NCI-H187 (cell line): ENCODE measurements around the gene TRAF7.
A peak's percentile ranks its signal among the peaks of the same experiment; 100 is the strongest.
"Not testable (repeated sequence)": the region's sequence is repeated elsewhere in the genome, so short reads cannot be mapped to it uniquely, and the experiment has no call there.

Experiments used
- DNase-seq, 2 experiments: peaks; one replicate each; lab custom pipeline; 2025; lab: John Stamatoyannopoulos, UW

Gene TRAF7

DNA sequence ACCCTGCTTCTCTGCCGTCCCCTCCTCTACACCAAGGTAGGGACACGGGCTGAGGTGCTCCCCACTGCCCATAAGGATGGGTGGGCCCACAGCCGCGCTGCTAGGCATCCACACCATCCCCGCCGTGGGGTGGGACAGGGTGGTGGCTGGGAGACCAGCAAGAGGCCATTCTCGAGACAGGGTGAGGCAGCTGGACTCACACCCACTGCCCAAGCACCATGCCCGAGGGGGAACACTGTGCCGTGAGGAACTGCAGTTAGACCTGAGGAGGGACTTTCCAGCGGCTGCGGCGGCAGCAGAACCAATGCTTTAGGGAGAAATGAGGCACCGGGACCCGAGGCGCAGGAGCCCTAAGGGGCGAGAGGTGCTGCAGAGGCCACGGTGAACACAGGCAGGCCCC lies 33.2 kb upstream of the TRAF7 start:
- no peak for DNase-seq

DNA sequence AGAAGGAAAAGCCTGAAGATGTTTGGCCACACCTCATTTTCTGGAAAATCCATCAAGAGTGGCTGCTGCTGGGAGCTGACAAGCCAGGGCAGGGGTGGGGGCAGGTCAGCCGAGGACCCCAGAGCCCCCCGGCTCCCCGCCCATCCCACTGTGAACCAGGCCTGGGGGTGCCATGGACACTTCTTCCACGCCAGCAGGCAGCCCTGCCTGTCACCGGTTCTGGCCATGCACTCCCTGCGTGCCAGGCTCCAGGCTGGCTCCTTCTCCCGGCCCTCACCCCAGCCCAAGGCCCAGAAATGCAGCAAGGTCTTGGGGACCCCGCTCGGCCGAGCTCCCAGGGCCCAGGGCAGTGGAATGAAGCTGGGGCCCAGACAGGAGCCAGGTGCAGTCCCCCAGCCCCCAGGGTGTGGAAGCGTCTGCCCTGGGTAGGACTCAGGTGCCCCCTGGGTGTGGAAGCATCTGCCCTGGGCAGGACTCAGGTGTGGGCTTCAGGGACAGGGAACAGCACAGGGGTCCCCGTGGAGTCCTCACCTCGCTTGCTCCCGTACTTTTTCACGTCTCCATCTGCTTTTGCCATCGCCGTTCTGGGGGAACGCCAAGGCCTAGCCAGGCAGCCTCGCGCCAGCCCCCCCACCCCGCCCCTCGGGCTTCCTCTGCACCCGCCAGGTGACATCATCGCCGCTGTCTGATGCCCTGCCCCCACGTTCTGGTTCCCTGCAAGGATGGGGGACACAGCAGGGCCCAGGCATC lies 32.5 kb upstream of the TRAF7 start:
- not testable (repeated sequence) for DNase-seq

DNA sequence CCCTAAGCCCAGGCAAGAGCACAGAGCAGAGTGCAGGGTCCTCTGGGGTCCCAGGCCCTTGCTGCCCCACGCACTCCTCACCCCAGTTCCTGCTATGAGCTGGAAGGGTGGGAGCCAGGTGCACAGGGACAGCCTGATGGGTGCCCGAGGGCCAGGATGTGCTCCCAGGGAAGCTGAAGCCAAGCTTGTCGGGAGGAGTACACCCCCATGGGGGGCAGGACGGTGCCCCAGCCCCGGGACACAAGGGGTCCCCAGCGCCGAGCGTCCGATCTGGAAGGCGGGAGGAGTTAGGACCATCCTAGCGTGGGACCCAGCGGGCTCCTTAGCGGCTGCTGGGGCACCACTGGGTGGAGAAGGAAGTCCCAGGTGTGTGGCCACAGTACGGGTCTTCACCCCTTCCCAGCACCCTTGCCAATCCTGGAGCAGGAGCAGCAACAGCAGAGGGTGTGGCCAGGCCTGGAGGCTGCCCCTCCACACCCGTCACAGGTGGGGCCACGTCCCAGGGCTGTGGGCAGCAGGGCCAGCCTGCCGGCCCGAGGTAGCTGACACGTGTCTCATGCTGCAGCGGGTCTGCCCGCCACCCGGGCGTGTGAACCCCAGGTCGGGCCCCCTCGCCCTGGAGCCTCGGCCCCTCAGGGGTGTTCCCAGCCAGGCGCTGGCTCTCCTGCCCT lies 31.7 kb upstream of the TRAF7 start:
- DNase-seq = not testable (repeated sequence)

DNA sequence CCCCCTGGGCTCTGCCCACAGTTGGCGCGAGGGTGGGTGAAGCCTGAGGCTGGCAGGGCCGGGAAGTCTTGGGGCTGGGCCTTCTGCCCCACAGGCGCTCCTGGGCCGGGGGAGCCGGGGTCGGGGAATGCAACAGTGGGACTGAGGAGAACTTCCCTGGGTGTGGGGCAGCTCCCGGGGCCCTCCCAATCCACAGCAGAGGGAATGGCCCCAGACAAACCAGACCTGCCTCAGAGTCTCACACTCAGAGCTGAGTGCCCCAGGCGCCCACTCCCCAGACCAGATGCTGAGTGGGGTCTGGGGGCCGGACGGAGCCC lies 31.2 kb upstream of the TRAF7 start:
- not testable (repeated sequence) for DNase-seq

DNA sequence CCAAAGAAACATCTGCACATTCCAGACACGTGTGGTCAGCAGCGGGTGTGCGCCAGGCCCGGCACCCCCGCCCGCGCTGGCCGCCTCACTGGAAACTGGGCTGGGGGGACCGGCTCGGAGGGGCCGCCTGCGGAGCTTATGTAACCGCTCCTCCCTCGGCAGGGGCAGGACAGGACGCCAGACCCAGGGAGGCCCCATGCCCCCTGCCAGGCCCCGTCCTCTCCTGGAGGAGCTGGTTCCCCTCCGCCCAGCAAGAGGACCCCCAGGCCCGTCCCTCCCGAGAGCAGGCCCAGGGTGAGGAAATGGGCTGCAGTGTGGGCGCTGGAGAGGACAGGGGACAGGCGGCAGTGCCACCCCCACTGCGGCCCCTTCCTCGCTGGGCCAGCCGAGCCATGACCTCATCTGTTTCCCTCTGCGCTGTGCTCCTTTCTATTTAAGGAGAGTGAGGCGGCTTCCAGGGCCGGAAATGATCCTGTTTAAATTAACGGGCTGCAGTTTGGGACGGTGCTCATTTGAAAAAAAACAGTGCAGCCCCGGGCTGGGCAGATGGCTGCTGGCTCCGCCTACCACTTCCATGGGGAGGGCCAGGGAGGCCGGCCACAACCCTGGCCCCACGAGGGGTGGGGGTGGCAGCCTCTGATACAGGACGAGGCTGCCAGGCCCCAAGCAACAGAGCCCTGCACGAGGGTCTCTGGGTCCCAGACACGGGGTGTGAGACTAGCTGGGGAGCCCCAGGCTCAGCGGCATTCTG lies 30.7 kb upstream of the TRAF7 start:
- not testable (repeated sequence) for DNase-seq

DNA sequence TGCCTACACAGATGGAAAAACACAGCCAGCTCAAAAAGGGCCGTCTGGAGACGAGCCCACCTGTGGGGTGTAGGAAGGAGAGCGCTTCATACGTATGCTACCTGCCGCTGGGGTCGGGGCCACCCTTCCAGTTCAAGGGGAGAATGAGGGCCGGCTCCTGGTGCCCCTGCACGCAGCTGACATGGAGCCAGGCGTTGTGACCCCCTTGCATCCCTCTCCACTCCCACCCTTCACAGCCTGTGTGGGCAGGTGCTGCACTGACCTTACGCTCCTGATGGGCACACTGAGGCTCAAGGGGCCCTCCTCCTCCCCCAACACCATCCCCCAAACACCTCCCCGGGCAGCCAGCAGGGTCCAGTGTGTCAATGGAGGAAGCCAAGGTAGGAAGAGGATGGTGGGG lies 30.0 kb upstream of the TRAF7 start:
- not testable (repeated sequence) for DNase-seq

DNA sequence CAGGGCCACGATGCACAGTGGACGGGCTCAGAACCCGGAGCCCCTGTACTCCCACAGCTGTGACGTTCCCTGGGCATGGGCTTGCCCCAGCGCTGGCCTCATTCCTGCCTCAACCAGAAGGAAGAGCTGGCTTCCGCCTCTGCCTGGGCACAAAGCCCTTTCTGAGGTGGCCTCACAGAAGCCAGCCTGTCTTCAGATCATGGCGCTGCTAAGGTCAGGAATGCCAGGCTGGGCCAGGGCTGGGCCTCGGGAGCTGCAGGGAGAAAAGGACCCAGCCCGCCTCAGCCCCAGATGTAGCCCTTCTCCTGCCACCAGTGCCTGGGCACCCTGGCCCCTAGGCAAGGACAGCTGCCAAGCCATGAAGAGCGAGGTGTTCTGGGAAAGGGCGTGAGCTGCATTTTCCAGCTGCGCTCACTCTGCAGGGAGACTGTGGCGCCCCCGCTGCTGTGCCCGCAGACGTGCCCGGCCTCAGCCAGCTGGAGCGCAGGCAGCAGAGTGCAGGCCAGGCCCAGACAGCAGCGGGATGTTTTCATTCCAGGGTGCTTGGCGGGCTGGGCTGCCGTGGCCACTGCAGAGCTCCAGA lies 29.3 kb upstream of the TRAF7 start:
- not testable (repeated sequence) for DNase-seq

DNA sequence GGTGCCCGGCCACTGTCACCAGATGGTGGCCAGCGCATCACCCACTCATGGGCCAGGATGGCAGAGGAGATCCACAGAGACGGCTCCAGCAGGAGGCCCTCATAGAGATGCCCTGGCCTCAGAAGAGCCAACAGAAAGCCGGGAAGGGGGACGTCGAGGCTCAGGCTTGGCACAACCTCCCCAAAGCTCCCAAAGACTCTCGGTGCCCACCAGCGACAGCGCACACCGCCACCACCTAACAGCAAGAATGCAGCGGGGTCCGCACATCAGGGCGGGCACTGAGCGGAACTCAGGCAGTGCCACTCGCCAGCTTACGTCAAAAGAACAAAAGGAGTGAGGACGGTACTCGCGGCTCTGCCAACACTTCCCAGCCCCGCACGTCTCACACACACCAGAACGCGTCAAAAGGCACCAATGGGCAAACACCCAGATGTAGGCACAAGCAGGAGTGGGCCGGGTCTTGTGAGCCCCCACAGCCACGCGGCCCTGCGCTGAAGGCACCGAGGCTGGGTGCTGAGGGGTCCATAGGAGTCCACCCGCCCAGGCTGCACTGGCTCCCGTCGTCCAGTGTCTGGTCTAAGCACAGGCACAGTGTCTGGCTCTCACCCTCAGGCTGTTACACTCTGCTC lies 28.5 kb upstream of the TRAF7 start:
- DNase-seq = not testable (repeated sequence)

DNA sequence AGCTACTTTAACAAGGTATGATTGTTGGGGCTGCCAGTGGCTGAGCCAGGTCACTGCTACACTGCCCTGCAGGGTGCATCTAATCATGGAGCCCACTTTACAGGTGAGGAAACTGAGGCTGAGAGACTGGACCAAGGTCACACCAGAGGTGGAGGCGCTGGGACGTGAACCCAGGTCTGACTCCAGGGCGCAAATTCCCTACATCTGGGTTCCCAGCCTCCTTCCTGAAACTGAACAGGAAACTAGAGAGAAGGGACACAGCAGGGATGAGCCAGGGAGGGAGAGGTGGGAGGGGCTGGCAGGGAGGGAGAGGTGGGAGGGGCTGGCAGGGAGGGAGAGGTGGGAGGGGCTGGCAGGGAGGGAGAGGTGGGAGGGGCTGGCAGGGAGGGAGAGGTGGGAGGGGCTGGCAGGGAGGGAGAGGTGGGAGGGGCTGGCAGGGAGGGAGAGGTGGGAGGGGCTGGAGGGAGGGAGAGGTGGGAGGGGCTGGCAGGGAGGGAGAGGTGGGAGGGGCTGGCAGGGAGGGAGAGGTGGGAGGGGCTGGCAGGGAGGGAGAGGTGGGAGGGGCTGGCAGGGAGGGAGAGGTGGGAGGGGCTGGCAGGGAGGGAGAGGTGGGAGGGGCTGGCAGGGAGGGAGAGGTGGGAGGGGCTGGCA lies 27.8 kb upstream of the TRAF7 start:
- not testable (repeated sequence) for DNase-seq

DNA sequence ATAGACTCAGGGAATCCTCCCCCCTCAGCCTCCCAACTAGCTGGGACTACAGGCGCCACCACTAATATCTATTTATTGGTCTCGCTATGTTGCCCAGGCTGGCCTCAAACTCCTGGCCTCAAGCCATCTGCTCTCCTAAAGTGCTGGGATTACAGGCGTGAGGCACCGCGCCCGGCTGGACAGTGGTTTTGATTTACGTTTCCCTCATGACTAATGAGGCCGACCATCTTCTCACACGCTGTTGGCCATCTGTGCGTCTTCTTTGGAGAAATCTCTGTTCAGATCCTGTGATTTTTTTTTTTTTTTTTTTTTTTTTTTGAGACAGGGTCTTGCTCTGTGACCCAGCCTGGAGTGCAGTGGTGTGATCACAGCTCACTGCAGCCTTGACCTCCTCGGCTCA lies 26.3 kb upstream of the TRAF7 start:
- DNase-seq = not testable (repeated sequence)

DNA sequence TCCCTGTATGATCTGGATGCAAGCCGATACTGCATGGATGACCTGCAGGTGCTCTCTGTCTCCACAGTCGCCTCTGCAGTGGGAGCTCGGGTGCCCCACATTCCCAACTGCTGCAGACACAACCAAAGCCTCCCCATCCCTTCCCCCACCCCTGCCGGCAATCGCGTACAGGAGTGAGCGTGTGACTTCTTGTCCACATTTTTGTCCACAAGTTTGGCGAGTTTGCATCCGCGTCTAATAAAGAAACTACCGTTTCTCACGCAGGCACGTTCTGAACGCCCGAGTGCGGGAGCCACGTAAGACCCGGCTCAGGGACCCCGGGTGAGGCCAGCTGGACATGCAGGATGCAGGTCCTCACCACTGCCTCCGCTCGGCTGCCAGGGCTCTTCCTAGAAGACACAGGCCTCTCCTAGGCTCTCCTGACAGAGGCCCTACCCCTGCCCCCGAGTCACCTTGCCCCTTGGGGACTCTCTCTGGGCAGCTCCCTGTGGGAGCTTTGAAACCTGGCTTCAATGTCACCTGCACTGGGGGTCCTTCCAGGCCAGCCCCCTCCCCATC lies 25.6 kb upstream of the TRAF7 start:
- DNase-seq = not testable (repeated sequence)

DNA sequence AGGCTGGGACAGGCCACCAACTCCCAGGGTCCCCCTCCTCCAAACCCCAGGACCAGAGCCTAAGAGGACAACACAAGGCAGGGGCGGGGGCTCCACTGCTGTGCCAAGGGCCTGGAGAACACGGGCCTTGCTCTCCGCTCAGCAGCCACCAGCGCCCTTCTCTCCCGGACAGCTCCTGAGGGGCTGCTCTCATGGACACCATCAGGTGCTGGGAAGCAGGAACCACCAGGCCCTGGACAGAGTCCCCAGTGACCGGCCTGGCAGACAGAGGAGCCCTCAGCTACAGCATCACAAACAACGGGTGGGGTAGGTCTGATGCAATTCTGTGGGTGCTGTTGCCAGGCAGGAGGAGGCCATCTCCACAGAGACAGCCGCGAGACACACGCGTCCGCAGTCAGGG lies 21.8 kb upstream of the TRAF7 start:
- not testable (repeated sequence) for DNase-seq

DNA sequence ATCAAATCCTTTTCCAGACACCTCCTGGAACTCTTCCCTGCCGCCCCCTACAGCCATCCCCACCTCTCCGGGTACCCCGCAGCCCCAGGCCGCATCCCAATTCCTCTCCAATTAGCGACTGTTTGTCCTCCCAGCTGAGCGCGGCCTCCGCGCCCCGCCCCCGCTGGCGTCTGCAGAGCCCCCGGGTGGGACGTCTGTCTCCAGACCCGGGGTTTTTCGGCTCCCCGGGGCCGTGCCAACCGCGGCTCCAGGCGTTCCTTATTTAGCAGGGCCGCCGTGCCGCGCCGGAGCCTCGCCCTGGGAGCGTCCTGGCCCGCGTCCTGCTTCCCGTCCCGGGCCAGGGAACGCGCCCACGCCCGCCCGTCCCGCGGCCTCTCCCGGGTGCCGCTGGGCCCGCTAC lies 20.5 kb upstream of the TRAF7 start:
- DNase-seq = not testable (repeated sequence)

DNA sequence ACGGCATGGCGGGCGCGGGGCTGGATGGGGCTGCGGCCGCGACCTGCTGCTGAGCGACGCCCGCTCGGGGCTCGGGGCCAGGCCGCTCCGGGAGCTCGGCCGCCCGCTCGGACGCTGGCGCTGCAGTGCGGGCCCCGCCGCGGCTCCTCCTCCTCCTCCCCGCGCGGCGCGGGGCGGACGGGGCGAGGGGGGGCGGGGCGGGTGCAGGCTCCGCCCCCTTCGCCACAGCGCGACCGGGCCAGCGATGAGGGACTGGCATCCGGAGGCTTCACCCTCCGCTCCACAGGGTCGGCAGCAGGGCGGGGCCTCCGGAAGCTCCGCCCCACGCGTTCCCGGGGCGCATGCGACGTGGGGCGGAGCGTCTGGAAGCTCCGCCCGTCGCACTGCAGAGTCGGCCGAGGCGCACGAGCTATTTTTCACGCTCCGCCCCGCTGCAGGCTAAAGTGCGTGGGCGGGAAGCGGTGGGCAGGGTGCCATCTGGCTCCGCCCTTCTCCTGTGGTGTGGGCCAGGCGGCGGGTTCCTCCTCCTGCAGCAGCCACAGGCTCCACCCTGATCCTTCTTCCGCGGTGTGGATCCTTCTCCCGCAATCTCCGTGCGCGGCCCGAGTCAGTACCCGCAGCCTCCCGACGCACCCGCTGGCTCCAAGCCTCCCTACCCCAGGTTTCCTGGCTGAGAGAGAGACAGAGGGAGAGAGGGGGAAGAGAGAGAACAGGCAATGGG lies 19.7 kb upstream of the TRAF7 start, which contains the start of gene PKD1:
TSS of gene PKD1 (minus strand) at position 129 of the 721 bp plus-strand sequence. CDS start 209 bp downstream, outside the sequence.
- DNase-seq = peak; percentile 82 to 87

DNA sequence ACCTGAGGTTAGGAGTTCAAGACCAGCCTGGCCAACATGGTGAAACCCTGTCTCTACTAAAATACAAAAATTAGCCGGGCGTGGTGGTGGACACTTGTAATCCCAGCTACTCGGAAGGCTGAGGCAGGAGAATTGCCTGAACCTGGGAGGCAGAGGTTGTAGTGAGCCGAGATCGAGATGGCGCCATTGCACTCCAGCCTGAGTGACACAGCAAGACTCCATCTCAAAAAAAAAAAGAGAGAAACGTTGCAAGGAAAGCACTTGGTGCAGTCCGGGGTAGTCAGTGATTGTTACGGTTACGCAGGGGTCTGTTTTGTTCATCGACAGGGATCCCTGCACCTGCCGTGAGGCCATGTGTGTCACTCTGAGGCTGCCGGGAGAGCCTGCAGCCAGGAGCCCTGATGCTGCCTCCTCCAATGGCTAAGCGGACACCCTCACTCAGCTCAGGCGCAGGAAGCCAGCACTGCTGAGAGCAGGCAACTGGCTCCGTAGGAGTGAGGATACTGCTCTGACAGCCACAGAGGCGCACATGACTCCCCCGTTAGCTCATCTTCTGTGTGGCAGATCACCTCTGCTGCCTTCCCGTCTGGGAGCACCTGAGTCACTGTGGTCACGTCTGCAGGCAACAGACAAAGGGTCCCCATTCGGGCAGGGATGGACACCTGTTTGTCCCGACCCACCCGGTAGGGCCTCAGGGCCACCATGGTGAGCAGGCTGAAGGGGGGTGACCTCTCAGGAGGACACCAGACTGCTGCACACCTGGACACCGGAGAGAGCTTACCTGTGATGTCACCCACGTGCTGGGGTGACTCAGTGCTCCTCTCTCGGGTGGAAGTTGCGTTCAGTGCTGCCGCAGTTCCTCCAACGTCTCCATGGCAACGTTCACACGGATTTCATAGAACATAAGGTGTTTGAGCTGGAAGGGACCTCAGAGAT lies 12.4 kb upstream of the TRAF7 start:
- DNase-seq = no peak

DNA sequence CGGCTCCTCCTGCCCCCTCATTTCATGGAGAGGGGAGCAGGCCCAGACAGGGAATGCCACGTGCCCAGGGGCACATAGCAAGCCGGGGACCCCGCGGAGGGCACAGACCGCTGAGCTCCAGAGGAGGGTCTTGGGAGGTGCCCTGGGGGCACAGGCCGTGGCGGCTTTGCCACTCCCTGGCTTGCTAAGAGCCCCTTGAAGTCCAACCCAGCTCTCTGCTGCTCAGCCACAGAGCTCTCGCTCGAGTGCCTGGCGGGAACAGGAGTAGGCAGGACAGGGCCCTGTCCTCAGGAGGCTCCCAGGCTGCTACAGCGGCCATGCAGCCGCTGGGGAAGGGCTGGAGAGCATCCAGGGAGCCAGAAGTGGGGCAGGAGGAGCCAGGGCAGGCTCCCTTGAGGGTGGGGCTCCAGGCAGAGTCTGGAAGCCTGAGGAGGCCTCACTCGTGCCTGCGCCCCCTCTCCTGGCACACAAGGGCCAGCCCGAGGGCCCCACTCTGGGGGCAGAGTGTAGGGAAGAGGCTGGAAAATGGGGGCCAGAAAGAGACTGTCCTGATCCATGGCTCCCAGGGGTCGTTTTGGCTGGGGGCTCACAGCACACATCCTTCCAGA lies 11.6 kb upstream of the TRAF7 start:
- DNase-seq = no peak

DNA sequence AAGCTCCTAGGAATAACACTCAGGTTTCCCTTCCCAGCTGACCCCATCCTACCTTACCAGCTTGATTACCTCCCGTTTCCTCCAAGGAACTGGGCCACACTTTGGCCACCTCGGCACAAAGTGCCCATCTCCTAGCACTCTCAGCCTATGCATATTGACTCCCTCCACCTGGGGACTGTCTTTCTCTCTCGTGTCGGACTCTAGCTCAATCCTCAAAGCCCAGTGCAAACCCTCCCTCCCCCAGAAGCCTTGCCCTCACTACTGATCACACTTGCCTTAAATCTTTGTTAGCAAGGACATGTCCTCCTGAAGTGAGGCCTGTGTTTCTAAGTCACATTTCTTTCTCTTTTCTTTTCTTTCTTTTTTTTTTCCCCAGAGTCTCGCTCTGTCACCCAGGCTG lies 9.7 kb upstream of the TRAF7 start:
- no peak for DNase-seq

DNA sequence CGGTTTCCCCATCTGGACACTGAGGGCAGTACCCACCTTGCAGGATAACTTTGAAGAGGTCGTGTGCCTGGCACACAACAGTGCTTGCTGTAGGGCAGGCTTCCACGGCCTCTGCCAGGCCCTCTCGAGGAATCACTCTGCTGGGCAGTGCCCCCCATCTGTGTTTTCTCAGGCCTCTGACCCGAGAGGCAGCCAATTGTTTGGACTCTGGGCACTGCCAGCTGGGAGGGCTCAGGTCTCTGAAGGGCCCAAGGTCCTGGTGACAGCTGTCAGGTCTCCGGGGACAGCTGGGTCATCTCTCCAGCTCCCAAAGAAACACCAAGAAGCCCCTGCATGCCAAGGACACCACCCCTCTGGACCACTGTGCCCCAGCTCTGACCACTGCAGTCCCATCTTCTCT lies 8.2 kb upstream of the TRAF7 start:
- no peak for DNase-seq
